GM19397 (cell line): ENCODE data around the gene CYSLTR2.
"Not testable (repeated sequence)": the region's sequence is repeated elsewhere in the genome, so short reads cannot be mapped to it uniquely, and the experiment has no call there.

Source experiments
- ATAC-seq: cut with Tn5 transposase; IDR thresholded peaks from one replicate; pipeline ENCODE4 v1.9.1; 2021; ENCODE audit warnings: mild to moderate bottlenecking, moderate library complexity; ENCODE audit not compliant: unreplicated experiment

CYSLTR2 gene

GRCh38 chr13:48686636-48687210, 33.0 kb downstream of the CYSLTR2 start:
- ATAC-seq: no peak

- ATAC-seq: no peak
These were observed 33.5 kb downstream of the CYSLTR2 start for GRCh38 chr13:48687249-48687648.

- no peak for ATAC-seq
These were observed 40.3 kb downstream of the CYSLTR2 start for GRCh38 chr13:48693998-48694397.

- ATAC-seq: no peak
These were observed 42.0 kb downstream of the CYSLTR2 start for GRCh38 chr13:48695776-48696175.

- ATAC-seq: not testable (repeated sequence)
These were observed 42.9 kb downstream of the CYSLTR2 start for GRCh38 chr13:48696676-48697075.

- no peak for ATAC-seq
These were observed 53.7 kb downstream of the CYSLTR2 start for GRCh38 chr13:48707405-48707804.

- no peak for ATAC-seq
These were observed 55.0 kb downstream of the CYSLTR2 start for GRCh38 chr13:48708764-48709163.

GRCh38 chr13:48709213-48709612, 55.5 kb downstream of the CYSLTR2 start:
- no peak for ATAC-seq

- ATAC-seq: no peak
These were observed 56.4 kb downstream of the CYSLTR2 start for GRCh38 chr13:48710160-48710559.

- no peak for ATAC-seq
These were observed 58.4 kb downstream of the CYSLTR2 start for GRCh38 chr13:48712141-48712540.

GRCh38 chr13:48715977-48716376, 62.2 kb downstream of the CYSLTR2 start:
- ATAC-seq: no peak

- ATAC-seq: no peak
These were observed 66.9 kb downstream of the CYSLTR2 start for GRCh38 chr13:48720621-48721020.

GRCh38 chr13:48723168-48723567, 69.4 kb downstream of the CYSLTR2 start:
- no peak for ATAC-seq

- no peak for ATAC-seq
These were observed 71.5 kb downstream of the CYSLTR2 start for GRCh38 chr13:48725271-48725670.

GRCh38 chr13:48726711-48727110, 73.0 kb downstream of the CYSLTR2 start:
- ATAC-seq: no peak

GRCh38 chr13:48727241-48728011, 73.7 kb downstream of the CYSLTR2 start:
- no peak for ATAC-seq

GRCh38 chr13:48728226-48728625, 74.5 kb downstream of the CYSLTR2 start:
- ATAC-seq: no peak

- no peak for ATAC-seq
These were observed 75.1 kb downstream of the CYSLTR2 start for GRCh38 chr13:48728876-48729275.

GRCh38 chr13:48729856-48730255, 76.1 kb downstream of the CYSLTR2 start:
- ATAC-seq: no peak

GRCh38 chr13:48731001-48731658, 77.4 kb downstream of the CYSLTR2 start:
- no peak for ATAC-seq

- ATAC-seq: no peak
These were observed 78.3 kb downstream of the CYSLTR2 start for GRCh38 chr13:48731957-48732569.
